Keratinocyte (primary cell): ENCODE results near the gene RUNX1. TPM values are rescaled to one million over a fixed set of nuclear protein-coding genes. Genes with fewer than 3 reads are reported as not detected.

Experiments
- DNase-seq: peaks from one replicate; pipeline ENCODE4 v3.0.0-alpha.2; 2011; ENCODE audit warnings: low read depth, missing footprints, low spot score
- FAIRE-seq: peaks from 2 replicates; lab custom pipeline; 2011; peaks lifted over from hg19 to GRCh38; lab: Jason Lieb, UNC
- H2AFZ ChIP-seq: 2 replicates; pipeline ENCODE4 v1.6.0; 2012; ENCODE audit warnings: low read length, control low read depth, inconsistent platforms; ENCODE audit not compliant: control insufficient read depth
- H3K27ac ChIP-seq: 2 replicates; pipeline ENCODE4 v1.5.1; 2011; ENCODE audit warnings: low read length; ENCODE audit not compliant: control insufficient read depth, insufficient read depth
- H3K27me3 ChIP-seq: 3 replicates; pipeline ENCODE4 v1.6.0; 2011; ENCODE audit warnings: low read length; ENCODE audit not compliant: control insufficient read depth, insufficient read depth; ENCODE audit errors: extremely low read depth
- H3K36me3 ChIP-seq, 2 experiments: 2 replicates in 1 of 2; 3 replicates in 1 of 2; pipeline ENCODE4 v1.5.1; 2011; ENCODE audit warnings: low read length in 2 of 2, mild to moderate bottlenecking in 1 of 2; ENCODE audit not compliant: control insufficient read depth in 2 of 2, insufficient read depth in 2 of 2; ENCODE audit errors: extremely low read depth in 1 of 2
- H3K4me1 ChIP-seq: 3 replicates; pipeline ENCODE4 v1.5.1; 2011; ENCODE audit warnings: low read length; ENCODE audit not compliant: control insufficient read depth, insufficient read depth; ENCODE audit errors: extremely low read depth
- H3K4me2 ChIP-seq: 3 replicates; pipeline ENCODE4 v1.6.0; 2011; ENCODE audit warnings: low read depth, low read length; ENCODE audit not compliant: control insufficient read depth, insufficient read depth; ENCODE audit errors: extremely low read depth
- H3K4me3 ChIP-seq, 3 experiments: fragments of 200-600 bp in 1 of 3; sonication (generic) in 1 of 3; 2 replicates in 2 of 3; 3 replicates in 1 of 3; pipeline ENCODE4 v1.5.1; 2011 to 2016; ENCODE audit warnings: low read length in 3 of 3, mild to moderate bottlenecking in 3 of 3, control low read depth in 2 of 3, inconsistent platforms in 1 of 3, low read depth in 1 of 3, mixed read lengths in 1 of 3, mixed run types in 1 of 3, moderate library complexity in 1 of 3; ENCODE audit not compliant: control insufficient read depth in 2 of 3, insufficient read depth in 2 of 3; ENCODE audit errors: extremely low read depth in 1 of 3
- H3K79me2 ChIP-seq: 2 replicates; pipeline ENCODE4 v1.6.0; 2012; ENCODE audit warnings: low read length; ENCODE audit not compliant: control insufficient read depth, insufficient read depth
- H3K9ac ChIP-seq: 3 replicates; pipeline ENCODE4 v1.6.0; 2011; ENCODE audit warnings: low read length; ENCODE audit not compliant: control insufficient read depth, insufficient read depth; ENCODE audit errors: extremely low read depth
- H3K9me1 ChIP-seq: 3 replicates; pipeline ENCODE4 v1.6.0; 2011; ENCODE audit warnings: low read length; ENCODE audit not compliant: control insufficient read depth, insufficient read depth; ENCODE audit errors: extremely low read depth
- H3K9me3 ChIP-seq: 2 replicates; pipeline ENCODE4 v1.5.1; 2012; ENCODE audit warnings: low read depth, low read length; ENCODE audit not compliant: control insufficient read depth
- H4K20me1 ChIP-seq: 3 replicates; pipeline ENCODE4 v1.6.0; 2011; ENCODE audit warnings: low read length; ENCODE audit not compliant: control insufficient read depth, insufficient read depth; ENCODE audit errors: extremely low read depth
- CTCF ChIP-seq, 3 experiments: IDR thresholded peaks in 1 of 3; conservative IDR thresholded peaks in 1 of 3; optimal IDR thresholded peaks in 1 of 3; 2 replicates in 2 of 3; 3 replicates in 1 of 3; pipeline versions ENCODE3 to v1.5.1; 2011; ENCODE audit warnings: low read length in 3 of 3, mild to moderate bottlenecking in 3 of 3, moderate library complexity in 2 of 3, control low read depth in 1 of 3, inconsistent platforms in 1 of 3; ENCODE audit not compliant: insufficient read depth in 2 of 3; ENCODE audit errors: extremely low read depth in 1 of 3
- EZH2 ChIP-seq: IDR thresholded peaks from one replicate; pipeline ENCODE4 v1.6.1; 2012; ENCODE audit warnings: inconsistent platforms, mild to moderate bottlenecking, low read length, moderate library complexity
- dilution Hi-C: fragments of 300-500 bp; cut with MboI; formaldehyde crosslinking; loops from one replicate; pipeline ENCODE4 v1.7.0; 2020; ENCODE audit warnings: low sequenced_read_pairs; ENCODE audit not compliant: extremely low pct_ligation_motif_present
- polyA plus RNA-seq, 5 experiments: library from polyadenylated mRNA; depleted of rRNA in 3 of 5; stranded (reverse) in 3 of 5; stranded (forward) in 1 of 5; unstranded in 1 of 5; fragments of >200 nt; gene quantifications; 1 replicate in 1 of 5; 2 replicates in 3 of 5; 3 replicates in 1 of 5; pipeline versions ENCODE4 v1.2.1 to v1.2.3, GENCODE V29; 2011 to 2012; ENCODE audit warnings: missing spikeins in 2 of 5, low read depth in 1 of 5, low replicate concordance in 1 of 5

The RUNX1 gene
- polyA plus RNA-seq, 1 donor (not counting 4 experiments of a cell fraction or from before 2014, with no cell fraction given), result 44.9 TPM

GRCh38 chr21:35093514-35093913 lies 44.4 kb upstream of the RUNX1 start:
- dilution Hi-C loops, result no loop called here
- peaks cover 2% of the 10 kb centered on the region for H3K9me3 ChIP-seq
- no peaks in the 10 kb centered on the region for H3K79me2 ChIP-seq
- no peak overlapping the region for H3K4me3 ChIP-seq
- DNase-seq (no peak), FAIRE-seq (no peak)
- TF ChIP-seq EZH2 (no peak), CTCF (optimal IDR thresholded peaks at IDR 0.05 in 1 of 3, IDR thresholded peaks at IDR 0.05 in 1 of 3, conservative IDR thresholded peaks at IDR 0.05 in 1 of 3; ENCODE audit: extremely low read depth in 1 of 3, insufficient read depth in 2 of 3, low read length in 3 of 3) (no peak)
- H4K20me1 ChIP-seq, result no peaks in the 10 kb centered on the region
- no peaks in the 10 kb centered on the region for H3K4me1 ChIP-seq
- H3K9ac ChIP-seq, result no peak overlapping the region
- no peak overlapping the region for H3K4me2 ChIP-seq
- no peaks in the 10 kb centered on the region for H3K27me3 ChIP-seq
- H2AFZ ChIP-seq, result no peak overlapping the region
- H3K27ac ChIP-seq, result no peak overlapping the region
- no peaks in the 10 kb centered on the region for H3K36me3 ChIP-seq
- no peaks in the 10 kb centered on the region for H3K9me1 ChIP-seq

GRCh38 chr21:35091496-35091895 lies 42.4 kb upstream of the RUNX1 start:
- Histone ChIP-seq H3K4me3 (no peak overlapping the region), H3K4me2 (no peak overlapping the region), H2AFZ (no peak overlapping the region), H3K9me3 (peaks cover 2% of the 10 kb centered on the region), H4K20me1 (no peaks in the 10 kb centered on the region), H3K27me3 (no peaks in the 10 kb centered on the region), H3K36me3 (no peaks in the 10 kb centered on the region), H3K27ac (no peak overlapping the region), H3K4me1 (peaks cover 12% of the 10 kb centered on the region), H3K9ac (no peak overlapping the region), H3K9me1 (no peaks in the 10 kb centered on the region), H3K79me2 (no peaks in the 10 kb centered on the region)
- FAIRE-seq, result no peak
- TF ChIP-seq CTCF (optimal IDR thresholded peaks at IDR 0.05 in 1 of 3, IDR thresholded peaks at IDR 0.05 in 1 of 3, conservative IDR thresholded peaks at IDR 0.05 in 1 of 3; ENCODE audit: extremely low read depth in 1 of 3, insufficient read depth in 2 of 3, low read length in 3 of 3) (no peak), EZH2 (no peak)
- no peak for DNase-seq
- dilution Hi-C loops, result no loop called here
